GM12892 (cell line): ENCODE data around the gene TSPAN4.

Experiments used
- POLR2A ChIP-seq: IDR thresholded peaks from 2 replicates; pipeline ENCODE4 v1.6.1; 2011; ENCODE audit warnings: low read depth, low read length, control low read depth
- POLR2AphosphoS5 ChIP-seq: IDR thresholded peaks from 2 replicates; pipeline ENCODE4 v1.6.1; 2011; ENCODE audit warnings: low read depth, low read length, control low read depth
- TAF1 ChIP-seq: IDR thresholded peaks from 2 replicates; pipeline ENCODE4 v1.6.1; 2011; ENCODE audit warnings: low read depth, mild to moderate bottlenecking, control low read depth, low read length, borderline replicate concordance

GRCh38 chr11:795634-796564, 46.8 kb upstream of the TSPAN4 start:
- TF ChIP-seq TAF1: no peak; the same call in 1 of the 2 replicates
- peak; percentile 50; the same call in 1 of the 2 replicates for TF ChIP-seq POLR2AphosphoS5
- peak; percentile 53 for TF ChIP-seq POLR2A
